GM19455 (cell line): Measurements from ENCODE around the gene NKAIN2.
"Not testable (repeated sequence)": the region's sequence is repeated elsewhere in the genome, so short reads cannot be mapped to it uniquely, and the experiment has no call there.

Experiments used
- ATAC-seq: cut with Tn5 transposase; IDR thresholded peaks from one replicate; pipeline ENCODE4 v1.9.1; 2021; ENCODE audit not compliant: unreplicated experiment

The NKAIN2 gene

DNA sequence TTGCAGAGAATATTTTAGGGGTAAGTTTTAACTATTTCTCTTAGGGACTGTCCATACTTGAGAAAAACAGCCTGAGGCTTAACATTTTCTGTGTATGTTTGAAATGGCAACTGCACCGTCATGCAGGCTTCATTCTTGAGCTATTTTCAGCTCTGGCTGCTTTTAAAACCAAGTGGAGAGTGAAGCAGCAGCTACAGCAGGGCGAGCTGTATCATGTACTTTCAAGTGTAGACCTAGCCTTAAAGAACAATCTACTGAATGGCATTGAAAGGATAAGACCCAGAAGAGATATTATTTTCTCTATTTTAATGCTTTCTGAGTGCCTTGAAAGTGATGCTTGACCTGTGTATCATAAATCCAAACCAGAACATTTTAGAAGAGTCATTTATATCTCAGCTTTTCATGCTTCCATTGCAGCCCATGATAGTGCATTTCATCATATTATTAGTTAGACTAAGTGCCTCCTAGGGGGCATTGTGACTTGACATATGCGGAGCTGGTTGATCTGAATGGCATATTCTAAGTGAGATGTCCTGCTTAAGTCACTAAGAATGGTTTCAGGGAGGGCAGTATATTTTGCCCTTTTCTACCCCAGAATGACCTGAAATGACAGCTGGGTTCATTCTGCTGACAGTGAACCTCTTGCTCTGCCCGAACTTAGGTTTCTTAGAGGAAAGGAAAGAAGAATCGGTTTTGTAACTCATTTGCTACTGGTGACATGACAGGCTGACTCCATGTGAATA is 85.3 kb downstream of the NKAIN2 start:
- ATAC-seq: no peak

DNA sequence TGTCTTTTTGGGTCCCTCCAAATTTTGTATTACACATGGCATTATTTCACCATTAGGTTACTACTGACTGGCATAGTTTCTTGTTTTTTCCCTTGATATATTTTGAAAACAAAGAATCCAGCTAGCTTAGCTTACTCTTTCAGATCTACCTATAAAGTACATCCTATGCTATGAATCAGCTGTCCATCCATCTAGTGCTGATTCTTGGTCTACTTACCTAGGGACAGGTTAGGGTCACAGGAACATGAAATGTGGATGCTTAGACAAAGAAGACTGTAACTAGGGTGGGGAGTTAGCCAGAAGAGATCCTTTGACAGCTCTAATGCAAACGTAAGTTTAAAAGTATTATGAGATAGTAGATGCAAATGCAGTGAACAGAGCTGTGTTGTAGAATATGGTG is 91.7 kb downstream of the NKAIN2 start:
- no peak for ATAC-seq

DNA sequence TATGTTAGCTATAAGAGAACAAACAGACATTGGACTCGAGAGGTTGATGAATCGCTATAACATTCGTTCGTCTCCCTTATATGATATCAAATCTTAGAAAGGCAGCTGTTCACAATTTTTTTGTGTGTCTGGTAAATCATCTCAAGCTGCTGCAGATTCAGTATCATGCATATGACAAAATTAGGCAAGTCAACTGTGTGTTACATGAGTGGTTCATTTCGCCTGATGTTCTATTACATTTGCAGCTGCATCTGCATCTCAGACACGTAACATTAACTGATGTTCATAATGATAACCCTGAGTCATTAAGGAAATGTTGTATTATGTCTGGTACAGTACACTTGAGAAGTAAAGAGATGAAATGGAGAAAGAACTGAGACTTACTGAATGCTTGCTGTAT is 92.1 kb downstream of the NKAIN2 start:
- ATAC-seq: no peak

DNA sequence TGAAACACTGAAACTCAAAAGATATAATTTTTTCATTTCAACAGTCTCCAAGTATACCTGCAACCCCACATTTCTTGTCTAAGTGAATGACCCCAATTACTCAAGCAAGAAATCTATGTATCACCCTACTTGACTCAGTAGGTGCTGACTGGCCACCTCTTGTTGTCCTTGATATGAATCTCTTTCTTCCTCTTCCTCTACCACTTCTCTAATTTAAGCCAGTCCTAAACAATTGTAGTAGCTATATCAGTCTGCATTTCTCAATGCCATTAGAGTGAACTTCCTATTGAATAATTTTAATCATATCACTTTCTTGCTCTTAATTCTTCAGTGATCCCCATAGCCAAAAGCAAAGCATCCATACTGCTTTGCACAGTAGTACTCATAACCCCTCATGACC is 93.2 kb downstream of the NKAIN2 start:
- ATAC-seq: no peak

DNA sequence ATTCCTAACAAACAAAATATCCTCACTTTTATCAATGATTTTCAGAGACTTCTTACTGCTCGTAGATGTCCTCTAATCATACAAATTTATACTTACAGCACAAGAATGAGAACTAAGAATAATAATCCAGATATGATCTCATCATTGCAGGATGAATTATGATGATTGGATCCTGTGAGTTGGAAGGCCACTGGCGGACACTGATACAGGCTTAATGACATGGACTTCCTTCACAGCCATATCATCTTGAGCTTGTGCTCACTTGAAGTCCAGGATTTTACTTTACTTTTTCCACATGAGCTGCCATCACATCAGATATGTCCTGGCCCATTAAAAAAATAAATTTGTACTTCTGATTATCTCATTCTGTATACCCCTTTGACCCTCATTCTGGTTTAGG is 94.3 kb downstream of the NKAIN2 start:
- no peak for ATAC-seq

DNA sequence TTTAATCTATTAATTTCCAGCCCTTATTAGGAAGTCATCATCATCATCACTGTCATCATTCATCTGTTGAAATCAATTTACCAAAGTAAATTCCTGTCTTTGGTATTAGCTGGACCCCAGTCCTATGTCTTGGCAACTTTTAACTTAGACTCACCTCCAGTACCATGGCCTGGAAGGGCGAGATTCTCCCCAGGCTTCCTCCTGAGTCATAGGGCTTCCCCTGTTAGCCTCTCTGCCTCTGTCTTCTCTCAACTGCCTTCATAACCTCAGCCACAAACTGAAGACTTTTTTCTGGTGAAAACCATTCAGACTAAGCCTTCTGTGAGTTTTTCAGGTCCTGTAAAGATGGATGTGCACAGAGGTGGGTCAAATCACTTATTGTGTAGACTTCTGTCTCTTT is 95.0 kb downstream of the NKAIN2 start:
- ATAC-seq: no peak

DNA sequence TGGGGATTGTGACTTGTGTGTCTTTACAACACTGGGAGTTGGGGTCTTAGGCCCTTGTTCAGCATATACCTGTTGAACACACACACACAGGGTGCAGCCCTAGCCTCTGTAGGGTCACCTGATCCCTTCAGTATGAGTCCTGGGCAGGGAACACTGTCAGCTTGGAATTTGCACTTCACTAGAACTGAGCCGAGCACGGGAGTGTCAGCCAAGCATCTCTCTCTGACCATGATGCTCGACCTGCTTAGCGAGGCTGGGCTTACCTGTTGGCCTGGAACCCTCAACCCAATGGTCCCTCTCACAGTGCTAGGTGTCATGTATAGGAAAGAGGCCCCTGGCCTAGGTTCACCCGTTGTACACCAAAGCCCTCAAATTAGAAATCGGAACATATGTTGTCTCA is 96.1 kb downstream of the NKAIN2 start:
- no peak for ATAC-seq

DNA sequence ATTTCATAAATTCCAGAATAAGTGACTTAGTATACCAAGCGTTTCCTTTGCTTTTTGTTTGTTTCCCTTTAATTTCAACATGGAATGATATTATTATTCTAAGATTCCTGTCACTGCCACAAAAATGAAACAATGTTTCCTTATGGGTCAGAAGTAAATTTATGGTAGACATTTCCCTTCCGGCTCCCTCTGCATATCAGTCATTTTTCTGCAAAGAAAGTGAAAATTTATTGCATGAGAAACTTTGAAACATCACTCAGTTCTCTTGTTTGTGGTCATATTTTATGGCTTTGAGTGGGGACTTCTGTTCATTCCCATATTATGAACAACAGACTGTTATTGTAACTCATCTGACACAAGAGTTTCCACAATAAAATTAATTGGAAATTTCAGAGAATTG is 97.8 kb downstream of the NKAIN2 start:
- no peak for ATAC-seq

DNA sequence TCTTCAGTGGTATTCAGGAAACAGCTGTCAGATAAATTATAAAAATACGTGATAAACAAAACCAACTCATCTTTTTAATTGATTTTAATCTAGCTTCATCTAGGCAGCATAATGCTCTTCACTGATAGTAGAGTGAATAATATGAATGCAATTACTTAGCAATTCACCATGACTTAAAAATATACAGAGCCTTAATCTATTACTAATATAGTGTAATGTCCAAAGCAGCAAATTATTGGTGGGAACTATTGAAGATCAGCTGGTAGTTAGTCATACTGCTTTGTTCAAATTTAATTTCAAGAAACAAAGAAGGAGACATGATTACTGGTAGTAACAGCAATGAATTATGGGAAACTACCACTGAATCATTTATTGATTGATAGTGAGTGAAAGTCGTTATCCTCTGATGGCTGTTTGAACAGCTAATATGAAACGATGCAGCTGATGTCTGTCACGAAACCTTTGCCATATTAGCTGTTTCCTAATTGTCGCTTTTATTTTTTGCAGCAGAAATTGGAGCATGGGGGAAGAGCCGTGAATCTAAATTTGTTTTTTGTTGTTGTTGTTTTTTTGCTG is 99.2 kb downstream of the NKAIN2 start:
- ATAC-seq: no peak

DNA sequence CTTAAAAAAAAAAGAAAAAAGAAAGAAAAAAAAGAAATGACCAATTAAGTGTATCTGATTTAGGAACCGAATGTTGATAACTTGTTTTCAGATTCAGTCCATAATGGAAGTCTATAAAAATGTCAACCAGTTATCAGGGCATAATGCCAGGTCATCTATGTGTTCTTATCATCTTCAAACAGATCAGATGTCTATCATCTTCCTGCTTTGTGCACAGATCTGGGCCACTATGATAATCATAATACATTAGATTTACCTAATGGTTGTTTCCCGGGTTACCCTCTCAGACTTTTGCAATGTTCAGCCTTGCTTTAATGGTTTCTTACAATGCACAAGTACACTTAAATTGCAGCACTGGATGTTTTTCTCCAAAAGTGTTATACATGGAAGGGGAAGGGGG is 100.6 kb downstream of the NKAIN2 start:
- no peak for ATAC-seq

DNA sequence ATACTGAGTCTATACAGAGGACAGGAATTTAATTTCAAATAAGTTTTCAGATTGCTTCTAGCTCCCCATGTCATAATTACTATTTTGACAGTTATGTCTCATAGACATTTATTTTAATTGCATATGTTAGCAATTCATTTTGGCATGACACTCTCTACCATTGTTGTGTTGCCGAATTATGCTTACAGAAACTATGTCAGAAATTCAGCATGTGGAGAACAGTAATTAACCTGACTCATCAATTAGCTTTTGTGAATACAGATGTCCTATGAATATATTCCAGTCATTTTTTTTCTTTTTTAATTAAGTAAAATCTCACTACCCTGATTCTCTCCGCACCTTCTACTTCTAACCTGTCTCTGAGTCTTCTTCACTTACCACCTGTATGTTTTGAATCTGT is 105.1 kb downstream of the NKAIN2 start:
- ATAC-seq: no peak

DNA sequence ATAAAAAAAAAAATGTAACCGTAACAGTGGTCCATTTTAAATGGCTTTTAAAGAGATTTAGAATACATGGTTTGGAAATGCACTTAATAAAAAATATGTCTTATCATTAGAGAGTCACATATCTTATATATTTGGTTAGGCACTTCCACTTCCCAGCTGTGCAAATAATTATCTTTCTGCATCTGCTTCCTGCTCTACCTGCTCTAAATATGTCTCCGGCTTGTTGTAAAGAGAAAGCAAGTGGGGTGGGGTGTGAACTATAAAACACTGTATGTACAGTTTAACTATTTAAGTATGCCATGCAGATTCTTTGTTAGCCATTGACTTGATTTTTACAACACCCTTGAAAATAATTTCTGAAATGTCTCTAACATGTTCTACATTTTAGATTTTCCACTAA is 106.3 kb downstream of the NKAIN2 start:
- ATAC-seq: no peak

DNA sequence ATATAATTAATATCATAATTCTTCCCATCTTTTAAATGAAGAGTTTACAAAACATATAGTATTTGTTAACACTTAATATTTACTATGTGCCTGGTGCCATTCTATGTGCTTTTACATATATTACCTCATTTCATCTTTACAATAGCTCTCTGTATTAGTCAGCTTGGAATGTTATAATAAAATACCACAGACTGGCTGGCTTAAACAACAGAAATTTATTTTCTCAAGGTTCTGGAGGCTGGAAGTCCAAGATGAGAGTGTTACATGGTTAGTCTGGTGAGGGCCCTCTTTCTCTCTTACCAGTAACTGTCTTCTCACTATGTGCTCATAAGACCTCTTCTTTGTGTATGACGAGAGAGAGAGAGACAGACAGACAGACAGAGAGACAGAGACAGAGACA is 110.2 kb downstream of the NKAIN2 start:
- ATAC-seq: no peak

DNA sequence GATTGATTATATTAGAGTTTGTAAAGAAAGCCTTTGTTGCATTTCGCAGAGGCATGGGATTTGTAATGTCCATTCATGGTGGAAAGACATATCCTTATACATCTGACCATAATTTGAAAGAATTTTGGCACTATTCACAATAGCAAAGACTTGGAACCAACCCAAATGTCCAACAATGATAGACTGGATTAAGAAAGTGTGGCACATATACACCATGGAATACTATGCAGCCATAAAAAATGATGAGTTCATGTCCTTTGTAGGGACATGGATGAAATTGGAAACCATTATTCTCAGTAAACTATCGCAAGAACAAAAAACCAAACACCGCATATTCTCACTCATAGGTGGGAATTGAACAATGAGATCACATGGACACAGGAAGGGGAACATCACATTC is 119.7 kb downstream of the NKAIN2 start:
- not testable (repeated sequence) for ATAC-seq

DNA sequence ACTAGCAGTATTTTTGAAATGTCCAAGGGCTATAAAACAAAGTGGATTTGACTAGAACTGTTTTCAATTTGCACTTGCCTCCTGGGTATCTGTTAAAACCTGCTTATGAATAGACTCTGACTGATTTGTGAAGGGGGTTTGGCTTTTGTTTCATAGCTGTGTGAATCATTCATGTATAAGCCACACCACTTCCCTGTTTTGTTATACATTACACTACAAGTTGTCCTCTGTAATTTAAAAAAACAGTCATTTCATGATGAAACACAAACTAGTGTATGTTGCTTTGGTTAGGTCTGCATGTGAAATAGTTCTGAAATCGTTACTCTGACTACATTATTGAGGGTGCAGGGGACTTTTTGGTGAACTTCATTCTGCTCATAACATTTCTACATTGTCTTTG is 121.7 kb downstream of the NKAIN2 start:
- ATAC-seq: peak; percentile 91

DNA sequence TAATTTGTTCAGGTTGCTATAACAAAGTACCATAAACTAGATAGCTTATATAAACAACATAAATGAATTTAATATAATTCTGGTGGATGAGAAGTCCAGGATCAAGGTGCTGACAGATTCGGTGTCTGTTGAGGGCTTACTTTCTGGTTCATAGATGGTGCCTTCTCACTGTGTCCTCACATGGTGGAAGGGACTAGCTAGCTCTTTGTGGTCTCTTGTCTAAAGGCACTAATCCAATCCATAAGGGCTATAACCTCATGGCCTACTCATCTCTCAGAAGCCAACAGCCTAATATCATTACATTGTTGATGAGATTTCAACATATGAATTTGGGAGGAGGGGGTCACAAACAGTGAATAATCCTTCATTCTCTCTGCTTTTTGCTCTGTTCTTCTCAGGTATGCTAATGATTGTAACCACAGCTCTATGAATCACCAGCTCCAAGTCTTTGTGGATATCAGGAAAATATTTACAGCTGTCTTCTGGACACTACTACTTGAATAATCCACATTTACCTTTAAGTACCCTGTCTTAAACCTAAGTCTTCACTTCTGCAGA is 122.3 kb downstream of the NKAIN2 start:
- no peak for ATAC-seq

DNA sequence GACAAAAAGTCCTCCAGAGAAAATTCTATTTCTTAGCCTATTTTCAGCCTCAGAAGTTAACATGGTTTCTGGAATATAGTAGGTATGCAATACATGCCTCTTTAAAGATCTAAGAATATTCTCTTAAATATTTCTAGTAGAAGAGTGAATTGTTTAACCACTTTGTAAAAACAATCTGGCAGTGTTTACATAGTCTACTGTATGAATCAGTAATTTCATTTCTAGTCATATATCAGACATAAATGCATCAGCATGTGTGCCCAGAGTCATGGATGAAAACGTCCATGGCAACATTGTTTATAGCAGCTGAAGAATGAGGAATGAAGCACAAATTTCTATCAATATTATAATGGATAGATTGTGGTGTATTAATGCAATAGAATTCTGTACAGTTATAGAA is 124.9 kb downstream of the NKAIN2 start:
- ATAC-seq: no peak

DNA sequence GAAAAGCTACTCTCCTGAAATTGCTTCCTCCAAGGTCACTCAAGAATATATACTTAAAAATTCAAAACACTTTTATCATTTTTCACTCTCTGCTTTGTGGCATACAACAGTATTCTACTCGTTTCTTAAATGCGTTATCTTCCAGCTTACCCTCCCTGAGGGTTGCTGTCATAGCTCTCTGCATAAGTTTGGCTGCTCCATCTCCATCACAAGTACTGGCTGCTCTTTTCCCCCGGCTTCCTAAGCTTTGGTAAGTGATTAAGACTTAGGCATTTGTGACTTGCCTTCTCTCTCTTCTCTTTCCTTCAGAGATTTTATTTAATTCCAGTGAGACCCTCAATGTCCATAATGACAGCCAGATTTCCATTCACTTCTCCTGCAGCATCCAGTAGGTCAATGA is 128.3 kb downstream of the NKAIN2 start:
- ATAC-seq: no peak

DNA sequence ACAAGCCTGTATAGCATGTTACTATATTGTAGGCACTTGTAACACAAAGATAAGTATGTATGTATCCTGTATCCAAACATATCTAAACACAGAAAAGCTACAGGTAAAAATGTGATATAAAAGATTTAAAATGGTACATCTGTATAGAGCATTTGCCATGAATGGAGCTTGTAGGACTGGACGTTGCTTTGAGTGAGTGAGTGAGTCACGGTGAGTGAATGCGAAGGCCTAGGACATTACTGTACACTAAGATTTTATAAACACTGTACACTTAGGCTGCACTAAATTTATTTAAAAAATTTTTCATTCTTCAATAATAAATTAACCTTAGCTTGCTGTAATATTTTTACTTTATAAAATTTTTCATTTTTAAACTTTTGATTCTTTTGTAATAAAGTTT is 136.9 kb downstream of the NKAIN2 start:
- ATAC-seq: no peak

DNA sequence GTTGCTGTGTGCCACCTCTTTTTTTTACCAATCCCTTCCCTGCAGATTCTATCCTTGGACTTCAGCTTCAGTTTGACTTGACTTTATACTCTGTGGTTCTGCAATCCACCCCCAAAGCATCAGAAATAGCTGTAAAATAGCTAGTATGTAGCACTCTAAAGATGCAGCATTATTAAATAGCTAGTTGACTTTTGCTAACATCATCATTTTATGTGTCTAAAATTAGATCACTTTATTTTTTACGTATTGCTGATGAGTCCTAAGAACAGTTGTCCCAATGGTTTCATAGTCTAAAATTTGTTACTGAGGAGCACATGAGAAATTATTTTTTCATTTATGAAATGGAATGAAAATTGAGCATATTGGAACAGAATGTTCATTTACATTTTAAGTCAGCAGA is 138.2 kb downstream of the NKAIN2 start:
- ATAC-seq: no peak

DNA sequence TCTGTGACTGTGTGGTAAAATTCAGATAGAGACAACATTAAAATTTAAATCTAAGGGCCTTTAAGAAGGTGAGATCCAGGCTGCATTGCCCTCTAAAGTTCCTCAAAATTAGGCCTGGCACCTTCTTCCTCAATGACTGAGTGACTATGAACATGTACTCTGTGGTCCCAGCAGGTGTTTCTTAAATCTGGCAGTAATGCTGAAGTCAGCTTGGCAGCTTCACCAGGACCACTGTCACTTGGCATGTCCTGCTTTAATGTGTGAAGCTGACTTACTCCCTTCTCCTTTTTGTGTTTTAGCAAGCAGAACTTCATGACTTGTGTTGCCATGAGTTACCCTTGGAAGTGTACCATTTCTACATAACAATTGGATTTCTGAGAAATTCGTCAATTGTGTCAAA is 141.7 kb downstream of the NKAIN2 start:
- no peak for ATAC-seq

DNA sequence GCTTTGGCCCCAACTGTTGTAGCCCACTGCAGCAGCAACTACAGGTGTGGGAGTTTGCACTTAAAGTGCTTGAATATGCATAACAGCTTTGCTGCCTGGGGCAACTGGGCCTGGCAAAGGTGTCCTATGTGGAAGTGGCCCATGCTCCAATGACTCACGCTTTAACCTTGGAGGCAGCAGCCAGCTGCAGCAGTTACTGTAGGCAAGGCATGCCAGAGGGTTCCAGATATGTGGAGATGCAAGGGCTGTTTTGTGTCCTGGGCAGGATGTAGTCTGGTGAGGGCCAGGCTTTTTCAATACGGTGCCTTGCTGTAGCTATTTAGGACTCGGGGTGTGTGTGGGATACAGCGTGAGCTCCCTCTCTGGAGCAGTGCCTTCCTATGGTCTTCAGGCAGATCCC is 150.3 kb downstream of the NKAIN2 start:
- ATAC-seq: no peak
